OCI-LY3 (cell line): ENCODE measurements around the gene SLC17A9.

Source experiments
- CTCF ChIP-seq: fragments of 200-600, 300-600 bp; sonication (generic); IDR thresholded peaks from 2 replicates; pipeline ENCODE4 v1.5.1; 2014; ENCODE audit warnings: antibody characterized with exemption, low read length, low read depth
- EZH2phosphoT487 ChIP-seq: fragments of 200-600 bp; shearing (Covaris generic); IDR thresholded peaks from 2 replicates; pipeline ENCODE4 v1.6.1; 2018; ENCODE audit warnings: antibody characterized with exemption, mixed run types, low read depth

GRCh38 chr20:62955519-62956386 lies 3.2 kb downstream of the SLC17A9 start:
- TF ChIP-seq CTCF (no peak), EZH2phosphoT487 (no peak)
